ENCODE measurements around the gene LAYN. TPM values are rescaled to one million over a fixed set of nuclear protein-coding genes. Genes with fewer than 3 reads are reported as not detected.

The LAYN gene
- total and polyA plus RNA-seq, 2 of the 4 experiments (the other 2 are of a cell fraction) = 92.5 to 118 TPM

- DNase-seq = no peak
- H3K4me2 ChIP-seq (ENCODE audit: low read depth, low read length) = no peak overlapping the region
- intact Hi-C loops (cut with micrococcal nuclease) (no loop called here), in situ Hi-C loops (cut with MboI; ENCODE audit: low sequenced_read_pairs) (no loop called here), dilution Hi-C loops (cut with HindIII; ENCODE audit: low sequenced_read_pairs, unreplicated experiment) (no loop called here)
- no peaks in the 10 kb centered on the region for H4K20me1 ChIP-seq (ENCODE audit: insufficient read depth, low read length)
- peak overlapping the region; percentile 35; the same call in 1 of the 3 replicates for H2BK15ac ChIP-seq (ENCODE audit: low read depth, low read length)
- ATAC-seq (ENCODE audit: low read depth) = no peak
- no peak overlapping the region for H3K9ac ChIP-seq (ENCODE audit: low read depth, low read length)
- peak overlapping the region; percentile 64; the same call in 1 of the 2 replicates for H3K14ac ChIP-seq (replicated peaks; ENCODE audit: low read depth, low read length)
- TF ChIP-seq MXI1 (IDR thresholded peaks at IDR 0.05; ENCODE audit: borderline replicate concordance, low read depth, low read length) (no peak), MAZ (IDR thresholded peaks at IDR 0.05; ENCODE audit: borderline replicate concordance, low read depth, low read length) (no peak), CEBPB (IDR thresholded peaks at IDR 0.05; ENCODE audit: low read depth, low read length) (no peak)
- H3K9me1 ChIP-seq (ENCODE audit: insufficient read depth, low read length) = peaks cover 15% of the 10 kb centered on the region
- no peak overlapping the region for H3K4me3 ChIP-seq (ENCODE audit: insufficient read depth, low read depth, low read length)
- no peaks in the 10 kb centered on the region for H3K27me3 ChIP-seq (ENCODE audit: control insufficient read depth, insufficient read depth, low read length)
- ChIA-PET POLR2A (ENCODE audit: unreplicated experiment) (no interaction called here), CTCF (no interaction called here)
- H3K23ac ChIP-seq (ENCODE audit: low read depth, low read length) = peak overlapping the region; percentile 39; the same call in 1 of the 2 replicates
- no peak overlapping the region for H4K91ac ChIP-seq (ENCODE audit: insufficient read depth, low read depth, low read length)
- H2AFZ ChIP-seq (replicated peaks; ENCODE audit: low read length, poor library complexity) = no peak overlapping the region
- WGBS, 2 experiments (ENCODE audit: extremely low coverage in 2 of 2, insufficient read length in 1 of 2) = no CpG with 5 or more reads among the region's 3 CpGs
- H4K8ac ChIP-seq (ENCODE audit: low read depth in 2 of 2, low read length in 2 of 2) = no peak overlapping the region
- H3K36me3 ChIP-seq (ENCODE audit: control insufficient read depth, insufficient read depth, low read length) = no peaks in the 10 kb centered on the region
- no TSS peak for BruUV-seq (replicated peaks)
- H3K4me1 ChIP-seq (ENCODE audit: control insufficient read depth, insufficient read depth, low read length) = peaks cover 3% of the 10 kb centered on the region; the same call in 1 of the 2 replicates
- H4K5ac ChIP-seq (ENCODE audit: low read depth, low read length) = no peak overlapping the region; the same call in 1 of the 2 replicates
- peak overlapping the region; percentile 11; the same call in 1 of the 2 replicates for H3K4ac ChIP-seq (ENCODE audit: low read depth, low read length)
- H2BK5ac ChIP-seq (ENCODE audit: low read depth, low read length, poor library complexity, severe bottlenecking) = no peak overlapping the region
- H2BK20ac ChIP-seq (ENCODE audit: low read depth, low read length) = peak overlapping the region; percentile 51; the same call in 1 of the 2 replicates
- peak overlapping the region; percentile 54 for H2BK120ac ChIP-seq (ENCODE audit: low read depth, low read length)
- no peak overlapping the region for H2AK5ac ChIP-seq (ENCODE audit: low read depth, low read length)
- H3K9me3 ChIP-seq (ENCODE audit: control insufficient read depth, insufficient read depth, low read length) = no peaks in the 10 kb centered on the region
- H3K18ac ChIP-seq (ENCODE audit: low read depth, low read length) = peak overlapping the region; percentile 79; the same call in 1 of the 2 replicates
- no peak overlapping the region for H3K56ac ChIP-seq (ENCODE audit: extremely low read depth, insufficient read depth, low read length)
- H3K79me1 ChIP-seq (ENCODE audit: low read depth in 1 of 2, low read length in 2 of 2) = no peaks in the 10 kb centered on the region
- H3K27ac ChIP-seq (ENCODE audit: insufficient read depth, low read length) = no peak overlapping the region
- no peak overlapping the region for H2AK9ac ChIP-seq (replicated peaks; ENCODE audit: low read depth, low read length, poor library complexity)
These were observed 10.4 kb upstream of the LAYN start for GRCh38 chr11:111530091-111530490.

Measured in IMR-90 (cell line).